IMR-90 (cell line): Measurements from ENCODE around the gene TOP2B. TPM values are rescaled to one million over a fixed set of nuclear protein-coding genes. Genes with fewer than 3 reads are reported as not detected.

ENCODE experiments used
- ATAC-seq: fragments of 200-7000 bp; cut with Tn5 transposase; 2 replicates; pipeline ENCODE4 v1.9.1; 2020; ENCODE audit warnings: low read depth, mild to moderate bottlenecking, moderate library complexity
- BruUV-seq: library from RNA; stranded (reverse); fragments of 400-500 nt; replicated peaks from 2 replicates; lab custom pipeline; 2021; lab: Mats Ljungman, UMichigan
- CTCF ChIA-PET: fragments of 300-600 bp; formaldehyde crosslinking; extraction: SDS; loops from one replicate; lab custom pipeline; 2021; ENCODE audit warnings: antibody characterized with exemption; lab: Yijun Ruan, JAX
- POLR2A ChIA-PET: fragments of 300-600 bp; sonication (Branson Sonifier 250); formaldehyde crosslinking; loops from one replicate; lab custom pipeline; 2022; ENCODE audit warnings: antibody characterized with exemption; ENCODE audit not compliant: unreplicated experiment; lab: Charles Lee
- DNase-seq: peaks from one replicate; pipeline ENCODE4 v3.0.0; 2013
- H2AFZ ChIP-seq: replicated peaks from 2 replicates; pipeline ENCODE3; 2013; ENCODE audit warnings: low read length, mild to moderate bottlenecking; ENCODE audit not compliant: poor library complexity
- H2AK5ac ChIP-seq: 2 replicates; pipeline ENCODE4 v1.6.1; 2013; ENCODE audit warnings: low read depth, low read length, inconsistent platforms
- H2AK9ac ChIP-seq: replicated peaks from 2 replicates; pipeline ENCODE3; 2013; ENCODE audit warnings: mild to moderate bottlenecking, low read depth, low read length, moderate library complexity; ENCODE audit not compliant: poor library complexity
- H2BK120ac ChIP-seq: 2 replicates; pipeline ENCODE4 v1.6.1; 2013; ENCODE audit warnings: low read depth, low read length, inconsistent platforms
- H2BK15ac ChIP-seq: 3 replicates; pipeline ENCODE4 v1.6.1; 2013; ENCODE audit warnings: low read depth, low read length, inconsistent platforms
- H2BK20ac ChIP-seq: 2 replicates; pipeline ENCODE4 v1.6.1; 2013; ENCODE audit warnings: low read depth, mild to moderate bottlenecking, inconsistent platforms, low read length, moderate library complexity
- H2BK5ac ChIP-seq: 2 replicates; pipeline ENCODE4 v1.6.1; 2013; ENCODE audit warnings: mild to moderate bottlenecking, low read depth, low read length, inconsistent platforms; ENCODE audit not compliant: poor library complexity, severe bottlenecking
- H3K14ac ChIP-seq: replicated peaks from 2 replicates; pipeline ENCODE4 v1.6.1; 2013; ENCODE audit warnings: low read depth, low read length, inconsistent platforms
- H3K18ac ChIP-seq: 2 replicates; pipeline ENCODE4 v1.6.1; 2013; ENCODE audit warnings: low read depth, low read length, control low read depth
- H3K23ac ChIP-seq: 2 replicates; pipeline ENCODE4 v1.6.1; 2013; ENCODE audit warnings: low read depth, low read length, inconsistent platforms
- H3K27ac ChIP-seq: 2 replicates; pipeline ENCODE4 v1.5.1; 2013; ENCODE audit warnings: mild to moderate bottlenecking, control low read depth, low read length; ENCODE audit not compliant: insufficient read depth
- H3K27me3 ChIP-seq: 2 replicates; pipeline ENCODE4 v1.6.1; 2013; ENCODE audit warnings: low read length; ENCODE audit not compliant: control insufficient read depth, insufficient read depth
- H3K36me3 ChIP-seq: 2 replicates; pipeline ENCODE4 v1.6.1; 2013; ENCODE audit warnings: low read length, mixed read lengths; ENCODE audit not compliant: control insufficient read depth, insufficient read depth
- H3K4ac ChIP-seq: 2 replicates; pipeline ENCODE4 v1.6.1; 2013; ENCODE audit warnings: low read depth, low read length, inconsistent platforms
- H3K4me1 ChIP-seq: 2 replicates; pipeline ENCODE4 v1.6.1; 2013; ENCODE audit warnings: low read length, mixed read lengths; ENCODE audit not compliant: control insufficient read depth, insufficient read depth
- H3K4me2 ChIP-seq: 2 replicates; pipeline ENCODE4 v1.6.1; 2013; ENCODE audit warnings: low read depth, mild to moderate bottlenecking, control low read depth, low read length, moderate library complexity
- H3K4me3 ChIP-seq: 2 replicates; pipeline ENCODE4 v1.5.1; 2013; ENCODE audit warnings: low read depth, mild to moderate bottlenecking, control low read depth, low read length, moderate library complexity; ENCODE audit not compliant: insufficient read depth
- H3K56ac ChIP-seq: 2 replicates; pipeline ENCODE4 v1.6.1; 2013; ENCODE audit warnings: low read length, inconsistent platforms; ENCODE audit not compliant: insufficient read depth; ENCODE audit errors: extremely low read depth
- H3K79me1 ChIP-seq, 2 experiments: 2 replicates each; pipeline ENCODE4 v1.6.1; 2013; ENCODE audit warnings: low read length in 2 of 2, inconsistent platforms in 1 of 2, low read depth in 1 of 2
- H3K9ac ChIP-seq: 2 replicates; pipeline ENCODE4 v1.6.1; 2013; ENCODE audit warnings: low read depth, low read length, control low read depth
- H3K9me1 ChIP-seq: 2 replicates; pipeline ENCODE4 v1.6.1; 2013; ENCODE audit warnings: low read length, inconsistent platforms; ENCODE audit not compliant: insufficient read depth
- H3K9me3 ChIP-seq: 2 replicates; pipeline ENCODE4 v1.6.1; 2013; ENCODE audit warnings: low read length; ENCODE audit not compliant: control insufficient read depth, insufficient read depth
- H4K20me1 ChIP-seq: 2 replicates; pipeline ENCODE4 v1.6.1; 2013; ENCODE audit warnings: low read length, inconsistent platforms; ENCODE audit not compliant: insufficient read depth
- H4K5ac ChIP-seq: 2 replicates; pipeline ENCODE4 v1.6.1; 2013; ENCODE audit warnings: mild to moderate bottlenecking, low read depth, low read length, control low read depth
- H4K8ac ChIP-seq, 2 experiments: 2 replicates each; pipeline ENCODE4 v1.6.1; 2013; ENCODE audit warnings: low read depth in 2 of 2, low read length in 2 of 2, control low read depth in 1 of 2, inconsistent platforms in 1 of 2
- H4K91ac ChIP-seq: 2 replicates; pipeline ENCODE4 v1.6.1; 2013; ENCODE audit warnings: low read depth, low read length, inconsistent platforms; ENCODE audit not compliant: insufficient read depth
- SMC3 ChIP-seq: fragments of 150-350 bp; IDR thresholded peaks from 2 replicates; pipeline ENCODE4 v1.6.1; 2016; ENCODE audit warnings: low read depth, mild to moderate bottlenecking, antibody characterized with exemption, low read length, moderate library complexity
- WGBS, 2 experiments: methylation state at CpG; one replicate each; pipeline versions ENCODE4 v1.1.5 to v1.1.7; 2013; ENCODE audit warnings: missing lambda C conversion rate in 2 of 2; ENCODE audit not compliant: insufficient read length in 1 of 2; ENCODE audit errors: extremely low coverage in 2 of 2; 5-methylcytosine and 5-hydroxymethylcytosine counted together
- dilution Hi-C: fragments of 300-500 bp; cut with HindIII; formaldehyde crosslinking; loops from one replicate; pipeline ENCODE4 v1.14.3; 2018; ENCODE audit warnings: low sequenced_read_pairs; ENCODE audit not compliant: unreplicated experiment
- in situ Hi-C: fragments of 300-500 bp; cut with MboI; formaldehyde crosslinking; loops from 3 replicates; pipeline ENCODE4 v1.14.3; 2019; ENCODE audit warnings: low sequenced_read_pairs, inconsistent platforms, mixed read lengths
- intact Hi-C: fragments of 100-400 bp; cut with micrococcal nuclease; formaldehyde crosslinking; loops from 2 replicates; pipeline ENCODE4 v1.10.0; 2022
- polyA plus RNA-seq, 3 experiments: library from polyadenylated mRNA; depleted of rRNA; stranded (reverse); fragments of >200 nt; gene quantifications; 2 replicates each; pipeline ENCODE4 v1.2.3, GENCODE V29; 2012; ENCODE audit warnings: low replicate concordance in 1 of 3
- total RNA-seq: library from RNA; depleted of rRNA; stranded (reverse); fragments of >200 nt; gene quantifications from 2 replicates; pipeline ENCODE4 v1.2.3, GENCODE V29; 2012

The TOP2B gene
- total and polyA plus RNA-seq, 2 of the 4 experiments (the other 2 are of a cell fraction) = 45.5 to 53.4 TPM

GRCh38 chr3:25653322-25653721, 11.4 kb downstream of the TOP2B start:
- dilution Hi-C loops = no loop called here
- CTCF ChIA-PET = no interaction called here
- no peak for TF ChIP-seq SMC3

More at GRCh38 chr3:25653322-25653721, 11.4 kb downstream of the TOP2B start:
- in situ Hi-C loops = no loop called here
- H3K14ac ChIP-seq = no peak overlapping the region
- ATAC-seq = no peak
- H3K79me1 ChIP-seq = peaks cover 21 to 32% of the 10 kb centered on the region in 2 experiments; a peak in 3 of 4 replicates
- no peak overlapping the region for H3K18ac ChIP-seq
- H3K9ac ChIP-seq = no peak overlapping the region
- no peak overlapping the region for H2AK5ac ChIP-seq
- H3K36me3 ChIP-seq = no peaks in the 10 kb centered on the region
- H3K4me3 ChIP-seq = no peak overlapping the region
- H2BK120ac ChIP-seq = no peak overlapping the region
- H3K4me2 ChIP-seq = peak overlapping the region; percentile 35
- H2AK9ac ChIP-seq = no peak overlapping the region
- no peaks in the 10 kb centered on the region for H3K27me3 ChIP-seq
- no peak overlapping the region for H3K27ac ChIP-seq
- no peak overlapping the region for H4K8ac ChIP-seq
- H4K20me1 ChIP-seq = peaks cover 52% of the 10 kb centered on the region
- no CpG with 5 or more reads among the region's 3 CpGs for WGBS, 2 experiments
- no peak overlapping the region for H2BK20ac ChIP-seq
- no peak overlapping the region for H3K4ac ChIP-seq
- no peak for DNase-seq
- H3K9me1 ChIP-seq = peaks cover 3% of the 10 kb centered on the region; the same call in 1 of the 2 replicates
- intact Hi-C loops = no loop called here
- H3K56ac ChIP-seq = no peak overlapping the region
- H4K91ac ChIP-seq = no peak overlapping the region
- H2BK5ac ChIP-seq = no peak overlapping the region
- H2AFZ ChIP-seq = no peak overlapping the region
- BruUV-seq = no TSS peak
- H4K5ac ChIP-seq = no peak overlapping the region
- no peaks in the 10 kb centered on the region for H3K9me3 ChIP-seq
- peaks cover 4% of the 10 kb centered on the region; the same call in 1 of the 2 replicates for H3K4me1 ChIP-seq
- H2BK15ac ChIP-seq = no peak overlapping the region
- H3K23ac ChIP-seq = no peak overlapping the region
- POLR2A ChIA-PET = no interaction called here
